ENCODE measurements around the gene ABCA3. TPM values are rescaled to one million over a fixed set of nuclear protein-coding genes. Genes with fewer than 3 reads are reported as not detected.

Gene ABCA3
- total RNA-seq, 1 experiment from 2014 or later: 0.60 TPM

DNA sequence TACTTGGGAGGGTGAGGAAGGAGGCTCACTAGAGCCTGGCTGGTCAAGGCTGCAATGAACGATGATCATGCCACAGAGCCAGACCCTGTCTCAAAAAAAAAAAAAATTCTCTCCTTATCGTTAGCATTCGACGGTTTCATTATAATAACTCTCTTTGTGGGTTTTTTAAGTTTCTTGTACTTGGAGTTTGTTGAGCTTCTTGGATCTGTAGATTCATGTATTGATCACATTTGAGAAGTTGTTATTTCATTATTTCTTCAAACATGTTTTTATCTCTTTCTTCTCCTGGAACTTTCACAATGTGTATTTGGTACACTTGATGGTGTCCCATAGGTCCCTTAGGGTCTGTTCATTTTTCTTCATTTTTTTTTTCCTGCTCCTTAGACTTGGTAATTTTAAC is 16.8 kb upstream of the ABCA3 start:
- DNase-seq (ENCODE audit: low read depth): no peak

GRCh38 chr16:2350500-2350899 is 10.0 kb upstream of the ABCA3 start:
- DNase-seq (ENCODE audit: low read depth): no peak

GRCh38 chr16:2343211-2343610 is 2.7 kb upstream of the ABCA3 start:
- no peak for DNase-seq (ENCODE audit: low read depth)

GRCh38 chr16:2341456-2342447 is 1.2 kb upstream of the ABCA3 start:
- no peak for DNase-seq (ENCODE audit: low read depth)

DNA sequence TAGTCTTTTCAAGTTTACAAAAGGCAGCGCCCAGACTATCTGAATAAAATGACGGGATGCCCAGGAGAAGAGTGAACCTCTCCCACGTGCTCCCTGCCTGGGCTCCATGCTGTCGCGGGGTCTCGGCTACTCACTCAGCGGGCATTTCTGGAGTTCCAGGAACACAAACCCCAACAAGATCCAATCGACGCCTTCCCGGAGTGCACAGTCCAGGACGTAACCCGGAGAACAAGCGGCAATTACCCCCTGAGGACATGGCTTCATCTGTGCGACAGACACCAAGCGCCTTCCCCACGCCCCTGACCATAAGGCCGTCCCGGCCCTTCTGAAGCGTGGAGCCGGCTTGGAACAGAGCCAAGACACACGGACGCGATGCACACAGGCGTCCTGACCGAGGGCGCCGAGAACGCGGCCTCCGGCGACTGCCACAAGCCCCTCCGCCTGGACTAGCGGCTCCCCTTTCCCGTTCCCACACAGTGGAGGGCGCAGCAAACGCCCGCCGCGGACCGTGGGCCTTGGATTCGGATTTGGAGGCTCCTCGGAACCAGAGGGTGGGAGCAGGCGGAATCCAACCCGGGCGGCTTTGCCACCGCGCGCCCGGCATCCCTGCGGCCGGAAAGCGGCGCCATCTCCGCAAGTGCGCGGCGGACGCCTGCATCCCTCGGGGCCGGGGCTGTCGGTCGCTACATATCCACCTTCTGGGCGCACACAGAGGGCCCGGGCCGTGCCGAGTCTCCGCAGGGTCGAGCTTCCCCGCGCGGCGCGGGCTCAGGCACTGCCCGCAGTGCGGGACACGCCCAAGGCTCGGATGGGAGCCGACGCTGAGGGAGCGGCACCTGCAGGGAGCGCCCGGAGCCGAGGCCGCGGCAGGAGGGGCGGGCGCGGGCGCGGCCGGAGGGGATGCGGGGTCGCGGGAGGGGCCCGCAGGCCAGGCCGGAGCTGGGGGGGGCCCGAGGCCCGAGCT is 725 bp downstream of the ABCA3 start:
- DNase-seq (ENCODE audit: low read depth): peak; percentile 14

GRCh38 chr16:2337431-2338296 is 2.9 kb downstream of the ABCA3 start:
- no peak for DNase-seq (ENCODE audit: low read depth)

DNA sequence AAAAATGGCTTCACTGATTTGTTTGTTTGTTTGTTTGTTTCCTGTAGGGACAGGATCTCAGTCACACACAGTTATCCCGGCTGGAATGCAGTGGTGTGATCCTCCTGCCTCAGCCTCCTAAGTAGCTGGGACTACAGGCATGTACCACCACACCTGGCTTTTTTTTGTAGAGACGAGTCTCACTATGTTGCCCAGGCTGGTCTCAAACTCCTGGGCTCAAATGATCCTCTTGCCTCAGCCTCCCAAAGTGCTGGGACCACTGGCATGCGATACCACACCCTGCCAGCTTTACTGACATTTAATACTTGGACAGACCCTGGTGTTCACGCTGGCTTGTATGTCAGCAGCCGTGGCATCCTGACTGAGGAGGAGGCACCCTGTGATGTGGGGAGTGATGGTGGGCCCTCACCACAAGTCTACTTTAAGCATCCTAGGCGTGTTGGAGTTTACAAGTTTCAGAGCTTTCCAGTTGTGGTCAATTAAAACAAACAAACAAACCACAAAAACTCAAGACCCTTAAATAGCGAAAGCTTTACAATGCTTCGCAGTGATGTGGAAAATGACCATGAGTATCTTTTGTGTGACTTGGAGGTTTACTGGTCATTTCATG is 5.1 kb downstream of the ABCA3 start:
- peak; percentile 5 for DNase-seq (ENCODE audit: low read depth)

GRCh38 chr16:2333772-2334379 is 6.7 kb downstream of the ABCA3 start:
- peak; percentile 69 for DNase-seq (ENCODE audit: low read depth)

GRCh38 chr16:2333231-2333630 is 7.3 kb downstream of the ABCA3 start:
- DNase-seq (ENCODE audit: low read depth): no peak

DNA sequence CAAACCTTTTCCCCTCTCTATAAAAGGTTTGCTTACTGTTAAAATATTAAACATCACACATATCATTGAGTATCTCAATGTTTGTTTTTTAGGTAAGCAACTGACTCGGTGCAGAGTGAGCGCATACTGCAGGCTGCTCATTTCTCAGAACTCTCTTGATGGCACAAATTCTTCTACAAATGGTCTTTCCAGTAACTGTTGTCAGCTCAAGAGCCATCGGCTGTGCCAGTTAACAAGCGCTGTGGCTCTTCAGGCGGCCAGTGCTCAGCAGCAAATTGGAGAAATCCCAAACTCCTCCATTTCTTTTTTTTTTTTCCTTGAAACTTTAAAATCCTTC is 8.6 kb downstream of the ABCA3 start:
- DNase-seq (ENCODE audit: low read depth): no peak

DNA sequence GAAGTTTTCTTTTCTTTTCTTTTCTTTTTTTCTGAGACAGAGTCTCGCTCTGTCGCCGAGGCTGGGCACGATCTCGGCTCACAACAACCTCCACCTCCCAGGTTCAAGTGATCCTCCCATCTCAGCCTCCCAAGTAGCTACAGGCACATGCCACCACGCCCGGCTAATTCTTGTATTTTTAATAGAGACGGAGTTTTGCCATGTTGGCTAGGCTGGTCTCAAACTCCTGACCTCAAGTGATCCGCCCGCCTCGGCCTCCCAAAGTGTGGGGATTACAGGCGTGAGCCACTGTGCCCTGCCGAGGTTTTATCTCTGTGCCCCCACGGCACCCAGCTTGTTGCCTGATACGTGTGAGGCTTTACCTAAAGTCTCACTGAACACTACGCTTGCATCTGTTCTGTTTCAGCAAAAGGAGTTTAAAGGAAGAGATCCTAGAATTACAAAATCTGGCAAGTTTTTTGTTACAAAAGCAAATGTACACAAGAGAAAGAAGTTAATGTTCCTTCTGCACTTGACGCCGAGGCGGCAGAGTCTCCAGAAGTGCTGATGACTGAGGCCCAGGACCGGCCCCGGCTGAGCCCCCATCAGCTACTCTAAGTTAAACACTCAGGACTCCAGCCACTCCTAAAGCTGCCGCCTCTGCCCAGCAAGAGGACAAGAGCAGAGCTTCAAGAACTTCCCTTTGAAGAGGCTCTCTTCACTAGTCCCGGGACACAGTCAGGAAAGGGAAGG is 9.2 kb downstream of the ABCA3 start:
- no peak for DNase-seq (ENCODE audit: low read depth)

DNA sequence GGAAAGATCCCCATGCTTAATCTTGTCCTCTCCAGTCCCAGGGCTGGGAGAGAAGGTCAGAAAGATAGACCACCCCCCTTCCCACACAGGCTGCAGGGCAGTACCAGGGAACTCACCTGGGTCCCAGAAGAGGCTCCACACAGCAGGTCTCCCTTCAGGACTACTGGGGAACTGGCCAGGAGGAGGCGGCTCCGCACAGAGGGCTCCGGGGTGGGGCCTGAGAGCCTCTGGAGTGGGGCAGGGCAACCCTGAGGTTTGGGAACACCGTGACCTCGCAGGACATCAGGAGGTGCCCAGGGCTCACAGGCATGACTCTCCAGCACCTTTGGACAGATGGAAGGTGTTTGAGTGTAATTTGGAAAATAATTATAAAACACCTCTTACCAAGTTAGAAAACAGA is 11.0 kb downstream of the ABCA3 start:
- DNase-seq (ENCODE audit: low read depth): no peak

DNA sequence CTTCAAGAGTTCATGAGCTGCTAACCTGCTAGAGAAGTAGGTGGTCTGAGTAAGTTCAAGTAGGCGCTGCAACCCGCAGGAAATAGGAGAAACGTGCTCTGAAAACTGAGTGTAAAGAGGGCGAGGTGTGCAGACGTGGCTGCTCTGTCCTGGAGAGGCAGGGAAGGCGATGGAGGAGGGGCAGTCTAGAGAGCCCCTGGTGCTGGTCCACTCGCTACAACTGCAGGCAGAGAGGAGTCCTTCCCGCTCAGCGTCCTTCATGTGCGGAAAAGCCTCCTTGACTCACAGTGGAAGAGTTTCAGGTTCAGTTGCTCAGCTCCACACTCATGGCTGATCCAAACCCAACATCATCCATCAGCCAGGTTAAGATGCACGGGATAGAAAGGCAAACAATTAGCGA is 12.1 kb downstream of the ABCA3 start:
- no peak for DNase-seq (ENCODE audit: low read depth)

DNA sequence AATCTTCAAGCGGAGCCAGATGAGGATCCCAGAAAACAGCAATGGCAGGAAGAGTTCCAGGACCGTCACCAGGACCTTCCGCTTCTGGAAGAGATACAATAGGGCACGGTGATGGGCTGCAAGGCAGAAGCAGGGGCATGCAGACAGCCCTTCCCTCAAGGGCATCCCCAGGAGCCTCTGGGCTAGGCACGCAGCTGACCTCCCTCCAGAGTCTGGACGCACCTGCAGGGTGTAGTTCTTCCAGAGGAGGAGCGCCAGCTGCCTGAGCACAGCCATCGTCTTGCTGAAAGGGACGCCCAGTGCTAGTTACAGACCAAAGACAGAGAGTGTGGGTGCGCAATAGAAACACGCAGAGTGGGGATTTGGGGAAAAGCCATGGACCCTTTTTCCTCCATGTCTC is 14.3 kb downstream of the ABCA3 start:
- no peak for DNase-seq (ENCODE audit: low read depth)

DNA sequence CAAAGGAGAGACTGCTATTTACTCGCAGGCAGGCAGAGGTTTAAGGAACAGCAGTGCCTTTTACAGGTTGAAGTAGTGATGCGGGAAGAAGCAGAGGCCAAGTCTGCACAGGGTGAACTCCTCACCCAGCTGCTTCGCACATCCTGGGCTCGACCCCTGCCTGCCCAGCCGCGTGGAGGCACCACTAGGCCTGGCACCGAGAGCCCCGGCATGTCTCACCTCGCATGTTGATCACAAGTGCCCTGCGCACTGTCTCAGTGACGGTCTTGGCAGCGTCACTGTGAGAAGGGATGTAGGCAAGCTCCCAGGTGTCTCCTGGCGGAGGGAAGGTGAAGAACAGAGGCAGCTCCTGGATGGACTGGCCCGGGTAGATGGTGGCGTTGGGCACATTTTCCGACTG is 14.7 kb downstream of the ABCA3 start:
- DNase-seq (ENCODE audit: low read depth): no peak

- DNase-seq (ENCODE audit: low read depth): no peak
These were observed 15.3 kb downstream of the ABCA3 start for GRCh38 chr16:2325181-2325580.

- no peak for DNase-seq (ENCODE audit: low read depth)
These were observed 16.1 kb downstream of the ABCA3 start for GRCh38 chr16:2324296-2324859.

- no peak for DNase-seq (ENCODE audit: low read depth)
These were observed 16.8 kb downstream of the ABCA3 start for GRCh38 chr16:2323701-2324100.

- no peak for DNase-seq (ENCODE audit: low read depth)
These were observed 20.9 kb downstream of the ABCA3 start for GRCh38 chr16:2319606-2320005.
